ENCODE measurements around the gene REV1. TPM values are rescaled to one million over a fixed set of nuclear protein-coding genes. Genes with fewer than 3 reads are reported as not detected.
A peak's percentile ranks its signal among the peaks of the same experiment; 100 is the strongest.
"Not testable (repeated sequence)": the region's sequence is repeated elsewhere in the genome, so short reads cannot be mapped to it uniquely, and the experiment has no call there.

The REV1 gene
- total RNA-seq, 6 experiments from 2014 or later: 12.6 to 21.6 (median 13.6) TPM

- Histone ChIP-seq H3K9me3 (no peaks in the 10 kb centered on the region), H3K4me3 (no peak overlapping the region), H3K27me3 (no peaks in the 10 kb centered on the region), H3K4me1 (peaks cover 0 to 8% (median 0%) of the 10 kb centered on the region in 4 donors), H3K27ac (no peak overlapping the region), H3K36me3 (peaks cover 0 to 55% (median 5%) of the 10 kb centered on the region in 4 donors)
- intact Hi-C loops (cut with DNase I): no loop called here
- WGBS (ENCODE audit: insufficient coverage, low coverage, low lambda C conversion rate, missing lambda C conversion rate): 91% methylated on average over 7 of the region's 7 CpGs
- ATAC-seq (no peak), DNase-seq (no peak)
- TF ChIP-seq CTCF (IDR thresholded peaks at IDR 0.05): no peak
- TF ChIP-seq POLR2A (IDR thresholded peaks at IDR 0.05): no peak
Measured at GRCh38 chr2:99376254-99376864, 113.5 kb downstream of the REV1 start.

- Histone ChIP-seq H3K36me3 (peaks cover 0 to 54% (median 5%) of the 10 kb centered on the region in 4 donors), H3K4me1 (no peaks in the 10 kb centered on the region), H3K27ac (no peak overlapping the region), H3K27me3 (no peaks in the 10 kb centered on the region), H3K4me3 (no peak overlapping the region), H3K9me3 (no peaks in the 10 kb centered on the region)
- intact Hi-C loops (cut with DNase I): no loop called here
- no peak for ATAC-seq
- no peak for DNase-seq
- TF ChIP-seq CTCF (IDR thresholded peaks at IDR 0.05) (no peak), POLR2A (IDR thresholded peaks at IDR 0.05) (no peak)
Measured at GRCh38 chr2:99374747-99375146, 115.1 kb downstream of the REV1 start.

- H3K27ac ChIP-seq: no peak overlapping the region
- H3K9me3 ChIP-seq: no peaks in the 10 kb centered on the region
- H3K4me3 ChIP-seq: no peak overlapping the region
- H3K36me3 ChIP-seq: peaks cover 0 to 53% (median 2%) of the 10 kb centered on the region in 4 donors
- DNase-seq (no peak), ATAC-seq (no peak)
- H3K4me1 ChIP-seq: peaks cover 0 to 8% (median 2%) of the 10 kb centered on the region in 4 donors
- H3K27me3 ChIP-seq: no peaks in the 10 kb centered on the region
- TF ChIP-seq POLR2A (IDR thresholded peaks at IDR 0.05) (no peak), CTCF (IDR thresholded peaks at IDR 0.05) (no peak)
- intact Hi-C loops (cut with DNase I): no loop called here
- WGBS (ENCODE audit: insufficient coverage, low coverage, low lambda C conversion rate, missing lambda C conversion rate): 96% methylated on average over 4 of the region's 4 CpGs
Measured at GRCh38 chr2:99373144-99373543, 116.7 kb downstream of the REV1 start.

- whole genome bisulfite sequencing (ENCODE audit: insufficient coverage, low coverage, low lambda C conversion rate, missing lambda C conversion rate): 65% methylated on average over 5 of the region's 5 CpGs
- DNase-seq: peak in 2 of 3 donors; percentile 20 to 57
Measured at GRCh38 chr2:99368854-99369253, 121.0 kb downstream of the REV1 start.

GRCh38 chr2:99365661-99366060 lies 124.2 kb downstream of the REV1 start:
- peaks cover 0 to 8% (median 2%) of the 10 kb centered on the region in 4 donors for H3K4me1 ChIP-seq
- no peaks in the 10 kb centered on the region for H3K27me3 ChIP-seq
- intact Hi-C loops (cut with DNase I): no loop called here
- TF ChIP-seq POLR2A (IDR thresholded peaks at IDR 0.05): no peak
- no peak for TF ChIP-seq CTCF (IDR thresholded peaks at IDR 0.05)
- DNase-seq (no peak), ATAC-seq (no peak)
- peaks cover 0 to 47% (median 16%) of the 10 kb centered on the region in 4 donors for H3K36me3 ChIP-seq
- H3K9me3 ChIP-seq: no peaks in the 10 kb centered on the region
- WGBS (ENCODE audit: insufficient coverage, low coverage, low lambda C conversion rate, missing lambda C conversion rate): 69% methylated on average over 2 of the region's 2 CpGs
- no peak overlapping the region for H3K27ac ChIP-seq
- H3K4me3 ChIP-seq: no peak overlapping the region

More at GRCh38 chr2:99368854-99369253, 121.0 kb downstream of the REV1 start:
- H3K9me3 ChIP-seq; H3K4me3 ChIP-seq; H3K4me1 ChIP-seq; H3K27ac ChIP-seq; intact Hi-C loops (cut with DNase I); H3K27me3 ChIP-seq: not testable (repeated sequence)
- peak in 2 of 4 donors; percentile 21 to 61 for ATAC-seq
- peaks cover 0 to 58% (median 10%) of the 10 kb centered on the region in 4 donors for H3K36me3 ChIP-seq
